ENCODE results near the gene CKAP4. TPM values are rescaled to one million over a fixed set of nuclear protein-coding genes. Genes with fewer than 3 reads are reported as not detected.

CKAP4 gene
- polyA plus RNA-seq, 2 of the 4 experiments (the other 2 are of a cell fraction), result 70.4 to 108 TPM

GRCh38 chr12:106192659-106193393, 55.0 kb downstream of the CKAP4 start:
- H3K4me1 ChIP-seq, result no peaks in the 10 kb centered on the region
- H3K4me2 ChIP-seq, result no peak overlapping the region
- CTCF ChIA-PET, result interaction anchor here (1.1 to 1.6 kb wide), 2 partner anchors 24 to 34 kb away, joined by 4 read pairs; no protein-coding TSS in a partner anchor
- no peak overlapping the region for H3K4me3 ChIP-seq
- H3K27ac ChIP-seq, result no peak overlapping the region
- DNase-seq (ENCODE audit: low read depth in 1 of 2, low spot score in 1 of 2) (no peak), FAIRE-seq (no peak), ATAC-seq (no peak)
- POLR2A ChIA-PET, result no interaction called here
- no peaks in the 10 kb centered on the region for H3K9me3 ChIP-seq
- TF ChIP-seq HEYL (CRISPR knock-in tag; IDR thresholded peaks at IDR 0.05), result no peak
- TF ChIP-seq USF2 (IDR thresholded peaks at IDR 0.05), result peak; percentile 52; the same call in 1 of the 2 replicates
- no peak for TF ChIP-seq NPAS2 (CRISPR knock-in tag; IDR thresholded peaks at IDR 0.05; ENCODE audit: borderline replicate concordance)
- TF ChIP-seq RNF2 (IDR thresholded peaks at IDR 0.05; ENCODE audit: borderline replicate concordance, low read depth), result no peak
- WGBS (ENCODE audit: missing lambda C conversion rate), result 89% methylated on average over 4 of the region's 4 CpGs

GRCh38 chr12:106190581-106190980, 57.2 kb downstream of the CKAP4 start:
- no peak for DNase-seq (ENCODE audit: low read depth in 1 of 2, low spot score in 1 of 2)
- TF ChIP-seq CHD4 (IDR thresholded peaks at IDR 0.05; ENCODE audit: borderline replicate concordance) (no peak), REST (IDR thresholded peaks at IDR 0.05) (no peak), NR3C1 (IDR thresholded peaks at IDR 0.05) (no peak)
- CTCF ChIA-PET, result no interaction called here

GRCh38 chr12:106189341-106189740, 58.5 kb downstream of the CKAP4 start:
- TF ChIP-seq NPAS2 (CRISPR knock-in tag; IDR thresholded peaks at IDR 0.05; ENCODE audit: borderline replicate concordance), result no peak
- TF ChIP-seq ZSCAN20 (CRISPR knock-in tag; IDR thresholded peaks at IDR 0.05), result no peak
- TF ChIP-seq CBX8 (IDR thresholded peaks at IDR 0.05), result no peak
- TF ChIP-seq RAD21 (conservative IDR thresholded peaks at IDR 0.05 in 1 of 2, IDR thresholded peaks at IDR 0.05 in 1 of 2), result no peak
- TF ChIP-seq SREBF2 (IDR thresholded peaks at IDR 0.05), result no peak
- TF ChIP-seq ZC3H11A (IDR thresholded peaks at IDR 0.05), result no peak
- TF ChIP-seq PHF8 (IDR thresholded peaks at IDR 0.05; ENCODE audit: borderline replicate concordance, low read depth), result no peak
- TF ChIP-seq FOXS1 (CRISPR knock-in tag; IDR thresholded peaks at IDR 0.05), result no peak
- TF ChIP-seq KDM5A (IDR thresholded peaks at IDR 0.05), result no peak
- no peak for TF ChIP-seq RARB (CRISPR knock-in tag; IDR thresholded peaks at IDR 0.05)
- TF ChIP-seq JUN (IDR thresholded peaks at IDR 0.05), result no peak
- TF ChIP-seq TFCP2L1 (CRISPR knock-in tag; IDR thresholded peaks at IDR 0.05), result no peak
- TF ChIP-seq ATOH8 (CRISPR knock-in tag; IDR thresholded peaks at IDR 0.05; ENCODE audit: low read depth), result no peak
- no peak for TF ChIP-seq NFE2L2 (conservative IDR thresholded peaks at IDR 0.05; ENCODE audit: low read length)
- TF ChIP-seq ESRRA (IDR thresholded peaks at IDR 0.05; ENCODE audit: borderline replicate concordance, low read length), result no peak
- TF ChIP-seq CHD4 (IDR thresholded peaks at IDR 0.05; ENCODE audit: borderline replicate concordance), result no peak
- TF ChIP-seq GATA3 (IDR thresholded peaks at IDR 0.05; ENCODE audit: borderline replicate concordance), result no peak
- no peak overlapping the region for H3K4me2 ChIP-seq
- CTCF ChIA-PET, result no interaction called here
- POLR2A ChIA-PET, result no interaction called here
- WGBS (ENCODE audit: missing lambda C conversion rate), result 97% methylated on average over 4 of the region's 4 CpGs
- no peak for DNase-seq (ENCODE audit: low read depth in 1 of 2, low spot score in 1 of 2)
- no peak for FAIRE-seq
- H3K9me3 ChIP-seq, result no peaks in the 10 kb centered on the region
- ATAC-seq, result peak in 1 of 2 experiments; percentile 41; a peak in 2 of 6 replicates
- H3K4me3 ChIP-seq, result no peak overlapping the region
- no peaks in the 10 kb centered on the region for H3K4me1 ChIP-seq
- no peak overlapping the region for H3K27ac ChIP-seq

More at GRCh38 chr12:106190581-106190980, 57.2 kb downstream of the CKAP4 start:
- Histone ChIP-seq H3K4me2 (no peak overlapping the region), H3K27ac (no peak overlapping the region), H3K4me1 (no peaks in the 10 kb centered on the region), H3K4me3 (no peak overlapping the region), H3K9me3 (no peaks in the 10 kb centered on the region)
- POLR2A ChIA-PET, result no interaction called here
- FAIRE-seq (no peak), ATAC-seq (no peak)
- 76% methylated on average over 3 of the region's 3 CpGs for WGBS (ENCODE audit: missing lambda C conversion rate)
